ENCODE measurements around the gene GALNT3. TPM values are rescaled to one million over a fixed set of nuclear protein-coding genes. Genes with fewer than 3 reads are reported as not detected.

GALNT3 gene
- total RNA-seq (10 to 100 TPM in 1 of 2 donors, 1 to 10 TPM in 1; 6.7 to 14.0 TPM), polyA plus RNA-seq (ENCODE audit: insufficient read length in 2 of 2) (10 to 100 TPM in 1 of 2 donors, 1 to 10 TPM in 1; 7.5 to 12.4 TPM)
- long read RNA-seq, donor 1: 0 reads
- long read RNA-seq, donor 2, partial matches to known transcripts: 0 of 1 reads
- long read RNA-seq, donor 2, other reads (novel, unspliced or antisense): 0 of 1 reads
- long read RNA-seq, donor 3: 0 reads
- long read RNA-seq, donor 4, transcript GALNT3-201 (11 exons, 3,868 nt): major isoform, 5 of 19 reads
- long read RNA-seq, donor 4, partial matches to known transcripts: 14 of 19 reads
- long read RNA-seq, donor 4, other reads (novel, unspliced or antisense): 0 of 19 reads

- H3K27ac ChIP-seq (ENCODE audit: low read depth, low read length): peak within 1 kb of the TSS; percentile 40
- under 1% methylated on average over 70 of the region's 70 CpGs for WGBS (ENCODE audit: insufficient coverage)
- no peaks in the 10 kb centered on the region for H3K36me3 ChIP-seq (ENCODE audit: control insufficient read depth, insufficient read depth, low read length)
- peak in 2 of 6 donors; percentile 63 to 75 for DNase-seq (ENCODE audit: low read depth in 4 of 6, low spot score in 6 of 6)
- H3K9me3 ChIP-seq (ENCODE audit: control insufficient read depth, insufficient read depth, low read length): no peaks in the 10 kb centered on the region
- peaks cover 17% of the 10 kb centered on the region for H3K27me3 ChIP-seq (ENCODE audit: control insufficient read depth, insufficient read depth, low read length)
- peaks cover 17% of the 10 kb centered on the region for H3K4me1 ChIP-seq (ENCODE audit: control insufficient read depth, insufficient read depth, low read length)
- H3K4me3 ChIP-seq (ENCODE audit: low read depth, low read length): peak within 1 kb of the TSS; percentile 57
Observed at GRCh38 chr2:165793779-165794535, at the start of gene GALNT3. GALNT3 (minus strand) TSS chr2:165794247; CDS start chr2:165770700, 23,547 bp downstream.

- DNase-seq (ENCODE audit: low read depth in 4 of 6, low spot score in 6 of 6): no peak
- Histone ChIP-seq H3K4me3 (ENCODE audit: low read depth, low read length) (no peak overlapping the region), H3K9me3 (ENCODE audit: control insufficient read depth, insufficient read depth, low read length) (no peaks in the 10 kb centered on the region), H3K36me3 (ENCODE audit: control insufficient read depth, insufficient read depth, low read length) (no peaks in the 10 kb centered on the region), H3K4me1 (ENCODE audit: control insufficient read depth, insufficient read depth, low read length) (no peaks in the 10 kb centered on the region), H3K27me3 (ENCODE audit: control insufficient read depth, insufficient read depth, low read length) (no peaks in the 10 kb centered on the region), H3K27ac (ENCODE audit: low read depth, low read length) (no peak overlapping the region)
- no CpG with 5 or more reads among the region's 1 CpG for WGBS (ENCODE audit: insufficient coverage)
Observed at GRCh38 chr2:165843351-165843750, 49.3 kb upstream of the GALNT3 start.

GRCh38 chr2:165840333-165840958 lies 46.4 kb upstream of the GALNT3 start:
- Histone ChIP-seq H3K36me3 (ENCODE audit: control insufficient read depth, insufficient read depth, low read length) (no peaks in the 10 kb centered on the region), H3K9me3 (ENCODE audit: control insufficient read depth, insufficient read depth, low read length) (no peaks in the 10 kb centered on the region), H3K4me1 (ENCODE audit: control insufficient read depth, insufficient read depth, low read length) (no peaks in the 10 kb centered on the region), H3K4me3 (ENCODE audit: low read depth, low read length) (no peak overlapping the region), H3K27me3 (ENCODE audit: control insufficient read depth, insufficient read depth, low read length) (no peaks in the 10 kb centered on the region), H3K27ac (ENCODE audit: low read depth, low read length) (no peak overlapping the region)
- DNase-seq (ENCODE audit: low read depth in 4 of 6, low spot score in 6 of 6): no peak

GRCh38 chr2:165839610-165840009 lies 45.6 kb upstream of the GALNT3 start:
- Histone ChIP-seq H3K4me1 (ENCODE audit: control insufficient read depth, insufficient read depth, low read length) (no peaks in the 10 kb centered on the region), H3K27me3 (ENCODE audit: control insufficient read depth, insufficient read depth, low read length) (no peaks in the 10 kb centered on the region), H3K27ac (ENCODE audit: low read depth, low read length) (no peak overlapping the region), H3K4me3 (ENCODE audit: low read depth, low read length) (no peak overlapping the region), H3K36me3 (ENCODE audit: control insufficient read depth, insufficient read depth, low read length) (no peaks in the 10 kb centered on the region), H3K9me3 (ENCODE audit: control insufficient read depth, insufficient read depth, low read length) (no peaks in the 10 kb centered on the region)
- no CpG with 5 or more reads among the region's 2 CpGs for WGBS (ENCODE audit: insufficient coverage)
- no peak for DNase-seq (ENCODE audit: low read depth in 4 of 6, low spot score in 6 of 6)

- Histone ChIP-seq H3K4me3 (ENCODE audit: low read depth, low read length) (no peak overlapping the region), H3K9me3 (ENCODE audit: control insufficient read depth, insufficient read depth, low read length) (no peaks in the 10 kb centered on the region), H3K27me3 (ENCODE audit: control insufficient read depth, insufficient read depth, low read length) (no peaks in the 10 kb centered on the region), H3K27ac (ENCODE audit: low read depth, low read length) (no peak overlapping the region), H3K4me1 (ENCODE audit: control insufficient read depth, insufficient read depth, low read length) (no peaks in the 10 kb centered on the region), H3K36me3 (ENCODE audit: control insufficient read depth, insufficient read depth, low read length) (no peaks in the 10 kb centered on the region)
- DNase-seq (ENCODE audit: low read depth in 4 of 6, low spot score in 6 of 6): peak in 2 of 6 donors; percentile 2 to 9
- WGBS (ENCODE audit: insufficient coverage): 16% methylated on average over 2 of the region's 3 CpGs
Observed at GRCh38 chr2:165837122-165837521, 43.1 kb upstream of the GALNT3 start.

- DNase-seq (ENCODE audit: low read depth in 4 of 6, low spot score in 6 of 6): no peak
Observed at GRCh38 chr2:165835363-165835762, 41.3 kb upstream of the GALNT3 start.

GRCh38 chr2:165833156-165833555 lies 39.1 kb upstream of the GALNT3 start:
- WGBS (ENCODE audit: insufficient coverage): 100% methylated on average over 3 of the region's 4 CpGs
- H3K4me3 ChIP-seq (ENCODE audit: low read depth, low read length): no peak overlapping the region
- no peaks in the 10 kb centered on the region for H3K9me3 ChIP-seq (ENCODE audit: control insufficient read depth, insufficient read depth, low read length)
- DNase-seq (ENCODE audit: low read depth in 4 of 6, low spot score in 6 of 6): no peak
- no peaks in the 10 kb centered on the region for H3K27me3 ChIP-seq (ENCODE audit: control insufficient read depth, insufficient read depth, low read length)
- H3K27ac ChIP-seq (ENCODE audit: low read depth, low read length): no peak overlapping the region
- no peaks in the 10 kb centered on the region for H3K36me3 ChIP-seq (ENCODE audit: control insufficient read depth, insufficient read depth, low read length)
- no peaks in the 10 kb centered on the region for H3K4me1 ChIP-seq (ENCODE audit: control insufficient read depth, insufficient read depth, low read length)

More at GRCh38 chr2:165835363-165835762, 41.3 kb upstream of the GALNT3 start:
- Histone ChIP-seq H3K4me3 (ENCODE audit: low read depth, low read length) (no peak overlapping the region), H3K36me3 (ENCODE audit: control insufficient read depth, insufficient read depth, low read length) (no peaks in the 10 kb centered on the region), H3K27ac (ENCODE audit: low read depth, low read length) (no peak overlapping the region), H3K9me3 (ENCODE audit: control insufficient read depth, insufficient read depth, low read length) (no peaks in the 10 kb centered on the region), H3K27me3 (ENCODE audit: control insufficient read depth, insufficient read depth, low read length) (no peaks in the 10 kb centered on the region), H3K4me1 (ENCODE audit: control insufficient read depth, insufficient read depth, low read length) (no peaks in the 10 kb centered on the region)
- 77% methylated on average over 1 of the region's 2 CpGs for WGBS (ENCODE audit: insufficient coverage)

- Histone ChIP-seq H3K36me3 (ENCODE audit: control insufficient read depth, insufficient read depth, low read length) (no peaks in the 10 kb centered on the region), H3K4me3 (ENCODE audit: low read depth, low read length) (no peak overlapping the region), H3K27ac (ENCODE audit: low read depth, low read length) (no peak overlapping the region), H3K9me3 (ENCODE audit: control insufficient read depth, insufficient read depth, low read length) (no peaks in the 10 kb centered on the region), H3K4me1 (ENCODE audit: control insufficient read depth, insufficient read depth, low read length) (no peaks in the 10 kb centered on the region), H3K27me3 (ENCODE audit: control insufficient read depth, insufficient read depth, low read length) (no peaks in the 10 kb centered on the region)
- DNase-seq (ENCODE audit: low read depth in 4 of 6, low spot score in 6 of 6): no peak
- 100% methylated on average over 1 of the region's 1 CpG for WGBS (ENCODE audit: insufficient coverage)
Observed at GRCh38 chr2:165827921-165828276, 33.9 kb upstream of the GALNT3 start.

- Histone ChIP-seq H3K27ac (ENCODE audit: low read depth, low read length) (no peak overlapping the region), H3K4me1 (ENCODE audit: control insufficient read depth, insufficient read depth, low read length) (no peaks in the 10 kb centered on the region), H3K27me3 (ENCODE audit: control insufficient read depth, insufficient read depth, low read length) (no peaks in the 10 kb centered on the region), H3K36me3 (ENCODE audit: control insufficient read depth, insufficient read depth, low read length) (no peaks in the 10 kb centered on the region), H3K4me3 (ENCODE audit: low read depth, low read length) (no peak overlapping the region), H3K9me3 (ENCODE audit: control insufficient read depth, insufficient read depth, low read length) (no peaks in the 10 kb centered on the region)
- WGBS (ENCODE audit: insufficient coverage): no CpG with 5 or more reads among the region's 3 CpGs
- DNase-seq (ENCODE audit: low read depth in 4 of 6, low spot score in 6 of 6): peak in 1 of 6 donors; percentile 5
Observed at GRCh38 chr2:165827016-165827920, 33.2 kb upstream of the GALNT3 start.
